Endothelial cell of umbilical vein (primary cell): ENCODE results near the gene SIPA1L2. TPM values are rescaled to one million over a fixed set of nuclear protein-coding genes. Genes with fewer than 3 reads are reported as not detected.

Experiments used
- BruUV-seq: library from RNA; stranded (reverse); fragments of 400-500 nt; replicated peaks from 2 replicates; lab custom pipeline; 2021; lab: Mats Ljungman, UMichigan
- CTCF ChIA-PET: fragments of 300-600, 350-600 bp; sonication (Branson Sonifier 250); formaldehyde crosslinking; loops from one replicate; lab custom pipeline; 2021; ENCODE audit warnings: antibody characterized with exemption, inconsistent platforms; lab: Charles Lee
- POLR2A ChIA-PET: fragments of 300-600, 350-600 bp; sonication (Branson Sonifier 250); formaldehyde crosslinking; loops from one replicate; lab custom pipeline; 2021; ENCODE audit warnings: antibody characterized with exemption, inconsistent platforms; lab: Charles Lee
- DNase-seq: peaks from one replicate; pipeline ENCODE4 v3.0.0-alpha.2; 2011; ENCODE audit warnings: low read depth, low spot score
- FAIRE-seq: peaks from 2 replicates; lab custom pipeline; 2011; peaks lifted over from hg19 to GRCh38; lab: Jason Lieb, UNC
- H2AFZ ChIP-seq: 2 replicates; pipeline ENCODE4 v1.6.0; 2012; ENCODE audit warnings: low read depth, low read length, control low read depth, inconsistent platforms
- H3K27ac ChIP-seq: 2 replicates; pipeline ENCODE4 v1.5.1; 2011; ENCODE audit warnings: low read depth, mild to moderate bottlenecking, control low read depth, low read length, moderate library complexity; ENCODE audit not compliant: insufficient read depth
- H3K27me3 ChIP-seq, 2 experiments: 2 replicates each; pipeline versions ENCODE4 v1.6.0 to v1.6.1; 2011; ENCODE audit warnings: low read length in 2 of 2, mixed read lengths in 1 of 2; ENCODE audit not compliant: control insufficient read depth in 2 of 2, insufficient read depth in 2 of 2
- H3K36me3 ChIP-seq, 2 experiments: 2 replicates in 1 of 2; 3 replicates in 1 of 2; pipeline ENCODE4 v1.5.1; 2011; ENCODE audit warnings: low read length in 2 of 2, mild to moderate bottlenecking in 1 of 2, moderate library complexity in 1 of 2; ENCODE audit not compliant: control insufficient read depth in 2 of 2, insufficient read depth in 2 of 2; ENCODE audit errors: extremely low read depth in 1 of 2
- H3K4me1 ChIP-seq: 3 replicates; pipeline ENCODE4 v1.5.1; 2011; ENCODE audit warnings: mild to moderate bottlenecking, low read length; ENCODE audit not compliant: control insufficient read depth, insufficient read depth; ENCODE audit errors: extremely low read depth
- H3K4me2 ChIP-seq: 2 replicates; pipeline ENCODE4 v1.6.1; 2011; ENCODE audit warnings: low read length, control low read depth, mixed read lengths; ENCODE audit not compliant: insufficient read depth
- H3K4me3 ChIP-seq, 3 experiments: fragments of 200-600 bp in 1 of 3; sonication (generic), shearing (Covaris generic) in 1 of 3; replicated peaks in 1 of 3; 2 replicates each; pipeline ENCODE4 v1.5.1; 2011 to 2016; ENCODE audit warnings: control low read depth in 3 of 3, low read length in 3 of 3, mild to moderate bottlenecking in 2 of 3, inconsistent platforms in 1 of 3, low read depth in 1 of 3, moderate library complexity in 1 of 3; ENCODE audit not compliant: insufficient read depth in 1 of 3
- H3K79me2 ChIP-seq: 2 replicates; pipeline ENCODE4 v1.6.0; 2012; ENCODE audit warnings: low read length, inconsistent platforms; ENCODE audit not compliant: control insufficient read depth, insufficient read depth
- H3K9ac ChIP-seq: replicated peaks from 2 replicates; pipeline ENCODE3; 2011; ENCODE audit warnings: low read length, control low read depth; ENCODE audit not compliant: insufficient read depth; ENCODE audit errors: extremely low read depth
- H3K9me1 ChIP-seq: replicated peaks from 3 replicates; pipeline ENCODE4 v1.6.0; 2011; ENCODE audit warnings: mild to moderate bottlenecking, low read length; ENCODE audit not compliant: control insufficient read depth, insufficient read depth; ENCODE audit errors: extremely low read depth
- H3K9me3 ChIP-seq: replicated peaks from 2 replicates; pipeline ENCODE4 v1.5.1; 2012; ENCODE audit warnings: low read length, inconsistent platforms; ENCODE audit not compliant: control insufficient read depth, insufficient read depth
- H4K20me1 ChIP-seq: replicated peaks from 2 replicates; pipeline ENCODE3; 2011; ENCODE audit warnings: mild to moderate bottlenecking, low read length; ENCODE audit not compliant: control insufficient read depth, insufficient read depth; ENCODE audit errors: extremely low read depth
- CTCF ChIP-seq, 2 donors: IDR thresholded peaks; 1 replicate in 1 of 2; 2 replicates in 1 of 2; pipeline ENCODE4 v1.5.1; 2011; ENCODE audit warnings: low read length in 2 of 2, mild to moderate bottlenecking in 2 of 2, moderate library complexity in 2 of 2, control low read depth in 1 of 2, inconsistent platforms in 1 of 2, low read depth in 1 of 2; ENCODE audit not compliant: insufficient read depth in 1 of 2; ENCODE audit errors: extremely low read depth in 1 of 2
- EZH2 ChIP-seq: IDR thresholded peaks from 2 replicates; pipeline ENCODE4 v1.6.1; 2012; ENCODE audit warnings: borderline replicate concordance, low read depth, mild to moderate bottlenecking, moderate library complexity, low read length, inconsistent platforms; ENCODE audit not compliant: severe bottlenecking
- FOS ChIP-seq: IDR thresholded peaks from 2 replicates; pipeline ENCODE4 v1.6.1; 2011; ENCODE audit warnings: mild to moderate bottlenecking, low read length, moderate library complexity, borderline replicate concordance; ENCODE audit not compliant: insufficient read depth
- GATA2 ChIP-seq: IDR thresholded peaks from 2 replicates; pipeline ENCODE4 v1.7.0; 2011; ENCODE audit warnings: low read depth, mild to moderate bottlenecking, moderate library complexity, mixed read lengths, low read length; ENCODE audit not compliant: insufficient read length, insufficient read depth
- JUN ChIP-seq: IDR thresholded peaks from 2 replicates; pipeline ENCODE4 v1.6.1; 2011; ENCODE audit warnings: borderline replicate concordance, low read depth; ENCODE audit not compliant: insufficient read length, insufficient read depth
- MAX ChIP-seq: IDR thresholded peaks from 2 replicates; pipeline ENCODE4 v1.6.1; 2011; ENCODE audit not compliant: insufficient read depth, insufficient read length
- MYC ChIP-seq: IDR thresholded peaks from one replicate; pipeline ENCODE4 v1.6.1; 2011; ENCODE audit warnings: mild to moderate bottlenecking, low read depth, low read length
- POLR2A ChIP-seq: IDR thresholded peaks from 2 replicates; pipeline ENCODE4 v1.6.1; 2012; ENCODE audit warnings: low read depth, mild to moderate bottlenecking, control low read depth, low read length
- POLR2AphosphoS5 ChIP-seq: IDR thresholded peaks from 2 replicates; pipeline ENCODE4 v1.6.1; 2012; ENCODE audit warnings: low read depth, mild to moderate bottlenecking, control low read depth, low read length, moderate library complexity; ENCODE audit not compliant: insufficient read depth
- dilution Hi-C: fragments of 300-500 bp; cut with MboI; formaldehyde crosslinking; loops from one replicate; pipeline ENCODE4 v1.15.0; 2019; ENCODE audit warnings: low sequenced_read_pairs; ENCODE audit not compliant: extremely low pct_ligation_motif_present
- intact Hi-C: fragments of 100-400 bp; cut with micrococcal nuclease; formaldehyde crosslinking; loops from one replicate; pipeline ENCODE4 v1.10.0; 2022
- polyA plus RNA-seq, 4 experiments: library from polyadenylated mRNA; depleted of rRNA in 3 of 4; stranded (reverse) in 3 of 4; unstranded in 1 of 4; fragments of >200 nt; gene quantifications; 2 replicates each; pipeline versions ENCODE4 v1.2.1 to v1.2.3, GENCODE V29; 2011 to 2012; ENCODE audit warnings: missing spikeins in 1 of 4
- total RNA-seq: library from RNA; stranded (reverse); gene quantifications from 2 replicates; pipeline ENCODE4 v1.2.3, GENCODE V29; 2021

Gene SIPA1L2
- total and polyA plus RNA-seq, 2 donors (not counting 3 experiments of a cell fraction or from before 2014, with no cell fraction given), result 3.6 to 12.8 TPM

- Histone ChIP-seq H3K4me2 (no peak overlapping the region), H3K9me1 (no peaks in the 10 kb centered on the region), H3K79me2 (no peaks in the 10 kb centered on the region), H2AFZ (no peak overlapping the region), H3K27me3 (no peaks in the 10 kb centered on the region), H3K9ac (no peak overlapping the region), H3K4me3 (no peak overlapping the region), H3K36me3 (no peaks in the 10 kb centered on the region), H3K4me1 (peaks cover 3% of the 10 kb centered on the region), H3K27ac (no peak overlapping the region), H3K9me3 (no peaks in the 10 kb centered on the region), H4K20me1 (no peaks in the 10 kb centered on the region)
- FAIRE-seq (no peak), DNase-seq (no peak)
- ChIA-PET CTCF (interaction anchor here (0.7 to 1.6 kb wide), 2 partner anchors 8 to 29 kb away, joined by 3 read pairs; no protein-coding TSS in a partner anchor), POLR2A (no interaction called here)
- BruUV-seq, result no TSS peak
- dilution Hi-C loops (loop anchor here (10.0 kb wide), 1 partner anchor 49 kb away; no protein-coding TSS in a partner anchor), intact Hi-C loops (no loop called here)
- TF ChIP-seq POLR2AphosphoS5 (no peak), MAX (no peak), EZH2 (no peak), POLR2A (no peak), MYC (no peak), JUN (no peak), FOS (no peak), GATA2 (no peak), CTCF (IDR thresholded peaks at IDR 0.05; ENCODE audit: extremely low read depth in 1 of 2, insufficient read depth in 1 of 2, low read depth in 1 of 2, low read length in 2 of 2) (no peak)
Observed at GRCh38 chr1:232675898-232676297, 46.0 kb upstream of the SIPA1L2 start.
